Measurements from ENCODE around the gene COPE. TPM values are rescaled to one million over a fixed set of nuclear protein-coding genes. Genes with fewer than 3 reads are reported as not detected.

The COPE gene
- total RNA-seq, 1 experiment from 2014 or later = 177 TPM

DNA sequence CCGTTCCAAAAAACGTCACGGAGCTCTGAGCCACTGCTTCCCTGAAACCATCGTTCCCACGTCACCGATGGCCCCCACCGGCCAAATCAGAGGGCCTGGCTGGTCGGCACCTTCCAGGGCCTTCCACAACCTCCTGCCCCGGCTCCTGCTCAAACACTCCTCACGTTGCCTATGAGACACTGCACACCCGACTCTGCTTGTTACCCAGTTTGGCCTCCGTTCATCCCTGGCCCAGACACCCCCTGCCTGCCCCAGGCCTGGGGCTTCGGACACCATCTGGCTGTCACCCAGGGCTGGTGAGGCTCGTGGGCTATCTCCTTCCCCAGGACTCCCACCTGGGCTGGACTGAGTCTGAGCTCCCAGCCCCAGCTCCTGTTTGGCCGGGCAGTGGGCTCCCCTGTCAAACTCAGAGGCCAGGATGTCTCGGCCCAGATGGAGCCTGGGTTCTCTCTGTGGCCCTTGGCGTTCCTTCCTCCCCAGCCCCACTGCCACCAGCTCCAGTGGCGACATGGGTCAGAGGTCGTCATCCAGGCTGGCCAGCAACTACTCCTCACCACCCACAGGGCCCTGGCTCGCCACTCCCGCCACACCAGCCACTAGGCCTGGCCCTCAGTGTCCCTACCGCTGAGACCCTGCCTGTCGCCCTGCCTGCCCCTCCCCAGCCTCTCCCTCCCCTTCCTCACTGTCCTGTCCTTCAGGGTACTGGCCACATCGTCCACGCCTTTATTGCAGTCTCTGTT lies 41.0 kb downstream of the COPE start:
- TF ChIP-seq POLR2AphosphoS5 (IDR thresholded peaks at IDR 0.05; ENCODE audit: low read depth, low read length) (no peak), TCF7L2 (IDR thresholded peaks at IDR 0.05; ENCODE audit: low read depth, low read length) (no peak), SIN3A (IDR thresholded peaks at IDR 0.05; ENCODE audit: borderline replicate concordance, insufficient read depth, low read depth, low read length) (no peak)
- TF ChIP-seq, protein P1, sequence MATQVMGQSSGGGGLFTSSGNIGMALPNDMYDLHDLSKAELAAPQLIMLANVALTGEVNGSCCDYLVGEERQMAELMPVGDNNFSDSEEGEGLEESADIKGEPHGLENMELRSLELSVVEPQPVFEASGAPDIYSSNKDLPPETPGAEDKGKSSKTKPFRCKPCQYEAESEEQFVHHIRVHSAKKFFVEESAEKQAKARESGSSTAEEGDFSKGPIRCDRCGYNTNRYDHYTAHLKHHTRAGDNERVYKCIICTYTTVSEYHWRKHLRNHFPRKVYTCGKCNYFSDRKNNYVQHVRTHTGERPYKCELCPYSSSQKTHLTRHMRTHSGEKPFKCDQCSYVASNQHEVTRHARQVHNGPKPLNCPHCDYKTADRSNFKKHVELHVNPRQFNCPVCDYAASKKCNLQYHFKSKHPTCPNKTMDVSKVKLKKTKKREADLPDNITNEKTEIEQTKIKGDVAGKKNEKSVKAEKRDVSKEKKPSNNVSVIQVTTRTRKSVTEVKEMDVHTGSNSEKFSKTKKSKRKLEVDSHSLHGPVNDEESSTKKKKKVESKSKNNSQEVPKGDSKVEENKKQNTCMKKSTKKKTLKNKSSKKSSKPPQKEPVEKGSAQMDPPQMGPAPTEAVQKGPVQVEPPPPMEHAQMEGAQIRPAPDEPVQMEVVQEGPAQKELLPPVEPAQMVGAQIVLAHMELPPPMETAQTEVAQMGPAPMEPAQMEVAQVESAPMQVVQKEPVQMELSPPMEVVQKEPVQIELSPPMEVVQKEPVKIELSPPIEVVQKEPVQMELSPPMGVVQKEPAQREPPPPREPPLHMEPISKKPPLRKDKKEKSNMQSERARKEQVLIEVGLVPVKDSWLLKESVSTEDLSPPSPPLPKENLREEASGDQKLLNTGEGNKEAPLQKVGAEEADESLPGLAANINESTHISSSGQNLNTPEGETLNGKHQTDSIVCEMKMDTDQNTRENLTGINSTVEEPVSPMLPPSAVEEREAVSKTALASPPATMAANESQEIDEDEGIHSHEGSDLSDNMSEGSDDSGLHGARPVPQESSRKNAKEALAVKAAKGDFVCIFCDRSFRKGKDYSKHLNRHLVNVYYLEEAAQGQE (IDR thresholded peaks at IDR 0.05; ENCODE audit: insufficient read depth in 1 of 2, low read depth in 2 of 2, low read length in 1 of 2) = no peak
- TF ChIP-seq, protein P2, sequence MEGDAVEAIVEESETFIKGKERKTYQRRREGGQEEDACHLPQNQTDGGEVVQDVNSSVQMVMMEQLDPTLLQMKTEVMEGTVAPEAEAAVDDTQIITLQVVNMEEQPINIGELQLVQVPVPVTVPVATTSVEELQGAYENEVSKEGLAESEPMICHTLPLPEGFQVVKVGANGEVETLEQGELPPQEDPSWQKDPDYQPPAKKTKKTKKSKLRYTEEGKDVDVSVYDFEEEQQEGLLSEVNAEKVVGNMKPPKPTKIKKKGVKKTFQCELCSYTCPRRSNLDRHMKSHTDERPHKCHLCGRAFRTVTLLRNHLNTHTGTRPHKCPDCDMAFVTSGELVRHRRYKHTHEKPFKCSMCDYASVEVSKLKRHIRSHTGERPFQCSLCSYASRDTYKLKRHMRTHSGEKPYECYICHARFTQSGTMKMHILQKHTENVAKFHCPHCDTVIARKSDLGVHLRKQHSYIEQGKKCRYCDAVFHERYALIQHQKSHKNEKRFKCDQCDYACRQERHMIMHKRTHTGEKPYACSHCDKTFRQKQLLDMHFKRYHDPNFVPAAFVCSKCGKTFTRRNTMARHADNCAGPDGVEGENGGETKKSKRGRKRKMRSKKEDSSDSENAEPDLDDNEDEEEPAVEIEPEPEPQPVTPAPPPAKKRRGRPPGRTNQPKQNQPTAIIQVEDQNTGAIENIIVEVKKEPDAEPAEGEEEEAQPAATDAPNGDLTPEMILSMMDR (IDR thresholded peaks at IDR 0.05) = no peak
- H3K9me3 ChIP-seq (ENCODE audit: control insufficient read depth, insufficient read depth, low read depth, low read length) = no peaks in the 10 kb centered on the region
- in situ Hi-C loops (cut with HindIII; ENCODE audit: low pct_unique_long_range_greater_than_20kb, low sequenced_read_pairs) (no loop called here), intact Hi-C loops (cut with micrococcal nuclease; ENCODE audit: unreplicated experiment) (no loop called here)
- H3K27me3 ChIP-seq (ENCODE audit: control insufficient read depth, insufficient read depth, low read length) = no peaks in the 10 kb centered on the region
- no peak overlapping the region for H3K4me3 ChIP-seq (ENCODE audit: low read depth in 2 of 2, low read length in 2 of 2)
- no peaks in the 10 kb centered on the region for H3K4me1 ChIP-seq (ENCODE audit: control insufficient read depth, insufficient read depth, low read length)
- POLR2A ChIA-PET = no interaction called here
- no peak for ATAC-seq
- CTCF ChIA-PET = no interaction called here
- no peak for DNase-seq (ENCODE audit: low read depth, low spot score)
- no TSS peak for BruUV-seq (replicated peaks)
- no peaks in the 10 kb centered on the region for H3K36me3 ChIP-seq (ENCODE audit: control insufficient read depth, insufficient read depth, low read length)
- H3K27ac ChIP-seq (ENCODE audit: low read length) = no peak overlapping the region

DNA sequence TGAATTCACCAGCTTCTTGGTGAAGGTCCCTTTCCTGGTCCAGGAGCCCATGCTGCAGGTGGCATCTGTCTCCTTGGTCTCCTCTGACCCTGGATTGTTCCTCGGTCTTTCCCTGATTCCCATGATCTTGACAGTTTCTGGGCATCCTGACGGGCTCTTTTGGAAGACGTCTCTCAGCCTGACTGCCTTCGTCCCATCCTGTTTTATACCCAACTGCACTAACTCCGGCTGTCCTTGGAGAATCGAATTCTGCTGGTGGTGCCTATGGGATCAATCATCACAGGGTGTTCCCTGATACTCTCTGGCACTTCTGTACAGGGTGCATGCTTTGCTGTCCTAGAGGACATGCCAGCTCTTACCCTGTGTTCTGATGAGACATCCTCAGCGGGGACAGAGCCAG lies 42.3 kb downstream of the COPE start:
- in situ Hi-C loops (cut with HindIII; ENCODE audit: low pct_unique_long_range_greater_than_20kb, low sequenced_read_pairs) = no loop called here
- ChIA-PET CTCF (no interaction called here), POLR2A (no interaction called here)
- no peak for DNase-seq (ENCODE audit: low read depth, low spot score)
- Histone ChIP-seq H3K4me1 (ENCODE audit: control insufficient read depth, insufficient read depth, low read length) (no peaks in the 10 kb centered on the region), H3K27me3 (ENCODE audit: control insufficient read depth, insufficient read depth, low read length) (no peaks in the 10 kb centered on the region), H3K36me3 (ENCODE audit: control insufficient read depth, insufficient read depth, low read length) (no peaks in the 10 kb centered on the region), H3K9me3 (ENCODE audit: control insufficient read depth, insufficient read depth, low read depth, low read length) (no peaks in the 10 kb centered on the region), H3K27ac (ENCODE audit: low read length) (no peak overlapping the region), H3K4me3 (ENCODE audit: low read depth in 2 of 2, low read length in 2 of 2) (no peak overlapping the region)
- intact Hi-C loops (cut with micrococcal nuclease; ENCODE audit: unreplicated experiment) = no loop called here
- TF ChIP-seq, protein P1 (IDR thresholded peaks at IDR 0.05; ENCODE audit: insufficient read depth in 1 of 2, low read depth in 2 of 2, low read length in 1 of 2) = no peak
- no peak for TF ChIP-seq TCF7L2 (IDR thresholded peaks at IDR 0.05; ENCODE audit: low read depth, low read length)
- no peak for TF ChIP-seq POLR2AphosphoS5 (IDR thresholded peaks at IDR 0.05; ENCODE audit: low read depth, low read length)
- TF ChIP-seq, protein P2 (IDR thresholded peaks at IDR 0.05) = no peak
- no peak for TF ChIP-seq SIN3A (IDR thresholded peaks at IDR 0.05; ENCODE audit: borderline replicate concordance, insufficient read depth, low read depth, low read length)
- BruUV-seq (replicated peaks) = no TSS peak
- ATAC-seq = no peak

Measured in Panc1 (cell line).